ENCODE results near the gene HSD11B2.
A peak's percentile ranks its signal among the peaks of the same experiment; 100 is the strongest.
"Not testable (repeated sequence)": the region's sequence is repeated elsewhere in the genome, so short reads cannot be mapped to it uniquely, and the experiment has no call there.

The HSD11B2 gene

DNA sequence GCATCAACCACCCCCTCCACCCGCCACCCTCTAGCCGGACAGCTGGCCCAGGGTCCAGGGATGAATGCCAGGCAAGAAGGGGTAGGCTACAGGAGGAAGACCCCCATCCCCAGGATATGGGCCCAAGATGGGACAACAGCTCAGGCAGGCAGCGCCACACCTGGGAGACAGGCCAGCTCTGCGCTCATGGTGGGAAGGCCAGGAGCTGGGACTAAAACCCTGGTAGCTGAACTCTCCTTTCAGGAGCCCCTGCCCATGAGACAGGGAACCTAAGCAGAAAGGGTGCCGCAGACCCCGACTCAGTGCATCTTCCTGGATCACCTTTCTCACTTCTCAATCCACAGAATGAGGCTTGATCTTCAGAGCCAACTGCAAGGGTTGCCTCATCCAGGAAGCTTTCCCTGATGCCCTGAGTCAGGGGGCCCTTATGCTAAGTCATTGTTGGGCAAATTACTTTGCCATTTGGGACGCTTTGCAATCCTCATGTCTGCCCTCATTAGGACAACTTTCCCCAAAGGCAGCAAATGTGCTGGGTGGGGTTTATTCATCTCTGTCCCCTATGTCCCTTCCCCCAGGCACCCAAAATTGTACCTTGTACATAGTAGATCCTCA, 23.6 kb upstream of the HSD11B2 start:
- peaks cover 0 to 12% of the 10 kb centered on the region in 2 donors for H3K4me1 ChIP-seq (ENCODE audit: control insufficient read depth in 1 of 2, insufficient read depth in 2 of 2, low read length in 2 of 2)
- no peaks in the 10 kb centered on the region for H3K27me3 ChIP-seq (ENCODE audit: low read depth, low read length)
- H3K4me3 ChIP-seq (ENCODE audit: low read depth in 1 of 2, low read length in 2 of 2): no peak overlapping the region
- no peaks in the 10 kb centered on the region for H3K9me3 ChIP-seq (ENCODE audit: control insufficient read depth in 1 of 2, low read length in 2 of 2)
- peaks cover 0 to 4% of the 10 kb centered on the region in 2 donors for H3K36me3 ChIP-seq (ENCODE audit: control insufficient read depth in 1 of 2, insufficient read depth in 2 of 2, low read length in 2 of 2)
- peak overlapping the region; percentile 80 for H3K27ac ChIP-seq (ENCODE audit: low read length)

DNA sequence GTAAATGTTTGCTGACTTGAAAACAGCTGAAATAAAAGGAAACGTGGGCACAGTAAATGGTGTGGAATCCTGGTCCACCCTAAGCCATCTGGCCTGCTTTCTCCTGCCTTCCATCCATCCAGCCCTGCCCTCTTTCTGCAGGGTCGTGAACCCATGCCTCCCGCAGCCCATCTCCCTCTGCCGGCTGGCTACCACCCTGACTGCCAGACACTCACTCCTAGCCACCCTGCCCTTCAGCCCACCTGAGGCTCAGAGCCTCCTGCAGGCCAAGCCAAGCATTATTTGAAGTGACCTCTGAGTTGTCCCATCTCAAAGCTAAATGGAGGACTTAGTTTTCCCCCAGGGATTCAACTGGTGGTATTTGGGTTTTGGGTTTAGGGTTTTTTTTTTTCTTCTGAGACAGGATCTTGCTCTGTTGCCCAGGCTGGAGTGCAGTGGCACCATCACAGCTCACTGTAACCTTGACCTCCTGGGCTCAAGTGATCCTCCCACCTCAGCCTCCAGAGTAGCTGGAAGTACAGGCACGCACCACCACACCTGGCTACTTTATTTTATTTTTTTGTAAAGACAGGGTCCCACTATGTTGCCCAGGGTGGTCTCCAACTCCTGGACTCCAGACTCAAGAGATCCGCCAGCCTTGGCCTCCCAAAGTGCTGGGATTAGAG, 23.0 kb upstream of the HSD11B2 start:
- Histone ChIP-seq H3K4me3 (ENCODE audit: low read depth in 1 of 2, low read length in 2 of 2) (no peak overlapping the region), H3K4me1 (ENCODE audit: control insufficient read depth in 1 of 2, insufficient read depth in 2 of 2, low read length in 2 of 2) (peaks cover 0 to 12% of the 10 kb centered on the region in 2 donors), H3K27ac (ENCODE audit: low read length) (no peak overlapping the region), H3K9me3 (ENCODE audit: control insufficient read depth in 1 of 2, low read length in 2 of 2) (no peaks in the 10 kb centered on the region), H3K27me3 (ENCODE audit: low read depth, low read length) (no peaks in the 10 kb centered on the region), H3K36me3 (ENCODE audit: control insufficient read depth in 1 of 2, insufficient read depth in 2 of 2, low read length in 2 of 2) (peaks cover 0 to 4% of the 10 kb centered on the region in 2 donors)

DNA sequence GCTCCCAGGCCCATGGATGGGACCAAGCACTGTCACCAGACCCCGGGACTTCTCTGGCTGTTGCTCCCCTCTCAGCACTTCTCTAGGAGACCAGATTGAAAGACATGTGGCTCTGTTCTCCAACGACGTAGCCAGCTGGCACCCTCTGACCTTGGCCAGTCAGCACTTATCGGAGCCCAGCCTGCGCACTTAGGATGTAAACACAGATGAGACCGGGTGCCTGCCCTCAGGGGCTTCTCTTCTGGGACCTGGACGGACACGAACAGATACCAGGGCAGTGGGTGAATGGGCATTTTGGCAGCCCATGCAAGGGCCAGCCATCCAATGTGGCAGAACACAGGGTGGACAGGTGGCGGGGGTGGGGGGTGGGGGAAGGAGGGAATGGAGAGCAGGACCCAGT, 21.3 kb upstream of the HSD11B2 start:
- Histone ChIP-seq H3K4me3 (ENCODE audit: low read depth in 1 of 2, low read length in 2 of 2) (no peak overlapping the region), H3K36me3 (ENCODE audit: control insufficient read depth in 1 of 2, insufficient read depth in 2 of 2, low read length in 2 of 2) (peaks cover 0 to 4% of the 10 kb centered on the region in 2 donors), H3K27me3 (ENCODE audit: low read depth, low read length) (no peaks in the 10 kb centered on the region), H3K9me3 (ENCODE audit: control insufficient read depth in 1 of 2, low read length in 2 of 2) (no peaks in the 10 kb centered on the region), H3K4me1 (ENCODE audit: control insufficient read depth in 1 of 2, insufficient read depth in 2 of 2, low read length in 2 of 2) (peaks cover 0 to 12% of the 10 kb centered on the region in 2 donors), H3K27ac (ENCODE audit: low read length) (no peak overlapping the region)

DNA sequence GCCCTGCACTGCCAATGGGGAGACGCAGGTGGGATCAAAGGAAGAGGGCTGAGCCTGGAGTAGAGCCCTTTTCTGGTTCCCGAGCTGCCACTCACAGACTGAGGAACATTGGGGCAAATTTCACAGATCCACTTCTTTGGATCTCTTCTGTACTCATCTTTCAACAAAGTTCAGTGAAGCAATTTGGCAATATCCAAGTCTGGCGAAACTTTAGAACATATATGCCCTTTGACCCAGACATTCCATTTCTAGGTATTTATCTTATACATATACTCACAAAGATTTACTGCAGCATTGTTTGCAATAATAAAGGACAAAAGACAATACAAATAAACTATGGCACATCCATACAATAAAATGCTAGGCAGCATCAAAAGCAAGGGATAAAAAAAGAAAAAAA, 19.6 kb upstream of the HSD11B2 start:
- Histone ChIP-seq H3K36me3 (ENCODE audit: control insufficient read depth in 1 of 2, insufficient read depth in 2 of 2, low read length in 2 of 2) (peaks cover 0 to 4% of the 10 kb centered on the region in 2 donors), H3K4me3 (ENCODE audit: low read depth in 1 of 2, low read length in 2 of 2) (no peak overlapping the region), H3K27me3 (ENCODE audit: low read depth, low read length) (no peaks in the 10 kb centered on the region), H3K27ac (ENCODE audit: low read length) (no peak overlapping the region), H3K9me3 (ENCODE audit: control insufficient read depth in 1 of 2, low read length in 2 of 2) (no peaks in the 10 kb centered on the region), H3K4me1 (ENCODE audit: control insufficient read depth in 1 of 2, insufficient read depth in 2 of 2, low read length in 2 of 2) (peaks cover 0 to 14% of the 10 kb centered on the region in 2 donors)

DNA sequence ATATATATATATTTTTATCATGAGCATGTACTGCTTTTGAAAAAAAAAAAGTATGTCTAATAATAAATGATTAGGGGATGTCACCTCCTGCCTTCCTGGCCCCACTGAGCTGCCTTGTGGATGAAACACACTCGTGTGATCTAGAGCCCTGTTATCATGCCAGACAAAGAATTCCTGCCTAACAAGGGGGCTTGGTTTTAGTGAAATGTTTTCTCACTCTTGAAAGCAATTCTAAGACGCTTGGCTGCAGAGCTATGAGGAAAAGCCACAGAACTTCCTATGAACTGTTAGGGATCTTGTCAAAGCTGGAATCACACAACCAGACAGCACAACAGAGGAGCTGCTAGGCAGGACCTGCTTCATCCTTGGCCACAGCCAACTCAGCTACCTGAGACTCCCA, 18.6 kb upstream of the HSD11B2 start:
- H3K27me3 ChIP-seq (ENCODE audit: low read depth, low read length): no peaks in the 10 kb centered on the region
- no peak overlapping the region for H3K27ac ChIP-seq (ENCODE audit: low read length)
- H3K9me3 ChIP-seq (ENCODE audit: control insufficient read depth in 1 of 2, low read length in 2 of 2): no peaks in the 10 kb centered on the region
- H3K36me3 ChIP-seq (ENCODE audit: control insufficient read depth in 1 of 2, insufficient read depth in 2 of 2, low read length in 2 of 2): peaks cover 0 to 4% of the 10 kb centered on the region in 2 donors
- no peak overlapping the region for H3K4me3 ChIP-seq (ENCODE audit: low read depth in 1 of 2, low read length in 2 of 2)
- peaks cover 0 to 9% of the 10 kb centered on the region in 2 donors for H3K4me1 ChIP-seq (ENCODE audit: control insufficient read depth in 1 of 2, insufficient read depth in 2 of 2, low read length in 2 of 2)

DNA sequence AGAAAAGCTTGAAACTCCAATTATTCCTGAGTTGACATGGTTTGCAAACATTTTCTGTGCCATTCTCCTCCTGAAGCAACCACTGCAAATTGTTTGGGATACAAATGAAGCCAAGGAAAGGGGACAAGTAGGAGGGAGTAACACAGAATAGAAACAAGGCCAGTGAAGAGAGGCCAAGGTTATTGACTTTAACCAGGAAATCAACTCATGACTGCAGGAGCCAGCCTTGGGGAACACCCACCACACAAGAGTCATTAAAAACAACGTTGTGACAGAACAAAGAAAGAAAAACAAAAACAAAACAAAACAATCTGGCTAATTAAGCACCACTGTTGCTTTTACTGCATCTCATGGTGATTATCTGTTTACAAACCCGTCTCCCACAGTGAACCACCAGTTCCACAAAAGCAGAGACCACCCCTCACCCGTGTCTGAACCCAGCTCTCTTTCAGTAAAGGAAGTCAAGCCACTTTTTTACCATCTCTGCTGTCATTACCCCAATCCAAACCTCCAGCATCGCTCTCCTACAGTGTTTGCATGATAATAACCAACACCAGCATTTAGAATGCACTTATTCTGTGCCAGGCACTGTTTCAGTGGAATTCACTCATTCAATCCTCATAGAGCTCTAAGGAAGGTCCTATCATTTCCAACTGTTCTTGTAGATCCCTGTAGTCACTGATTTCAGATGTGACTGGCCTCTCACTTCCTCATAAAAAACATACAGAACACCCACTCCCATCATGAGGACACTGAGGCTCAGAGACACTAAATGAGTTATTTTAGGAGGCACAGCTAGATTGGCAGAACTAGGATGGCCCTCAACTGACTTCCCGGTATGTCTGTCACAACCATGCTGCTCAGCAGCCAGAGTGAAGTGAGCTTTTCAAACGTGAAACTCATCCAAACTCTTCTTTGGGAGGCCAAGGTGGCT, 16.7 kb upstream of the HSD11B2 start:
- H3K4me3 ChIP-seq (ENCODE audit: low read depth in 1 of 2, low read length in 2 of 2): no peak overlapping the region
- peaks cover 0 to 2% of the 10 kb centered on the region in 2 donors for H3K36me3 ChIP-seq (ENCODE audit: control insufficient read depth in 1 of 2, insufficient read depth in 2 of 2, low read length in 2 of 2)
- H3K27me3 ChIP-seq (ENCODE audit: low read depth, low read length): no peaks in the 10 kb centered on the region
- H3K4me1 ChIP-seq (ENCODE audit: control insufficient read depth in 1 of 2, insufficient read depth in 2 of 2, low read length in 2 of 2): peaks cover 0 to 9% of the 10 kb centered on the region in 2 donors
- H3K27ac ChIP-seq (ENCODE audit: low read length): no peak overlapping the region
- no peaks in the 10 kb centered on the region for H3K9me3 ChIP-seq (ENCODE audit: control insufficient read depth in 1 of 2, low read length in 2 of 2)

DNA sequence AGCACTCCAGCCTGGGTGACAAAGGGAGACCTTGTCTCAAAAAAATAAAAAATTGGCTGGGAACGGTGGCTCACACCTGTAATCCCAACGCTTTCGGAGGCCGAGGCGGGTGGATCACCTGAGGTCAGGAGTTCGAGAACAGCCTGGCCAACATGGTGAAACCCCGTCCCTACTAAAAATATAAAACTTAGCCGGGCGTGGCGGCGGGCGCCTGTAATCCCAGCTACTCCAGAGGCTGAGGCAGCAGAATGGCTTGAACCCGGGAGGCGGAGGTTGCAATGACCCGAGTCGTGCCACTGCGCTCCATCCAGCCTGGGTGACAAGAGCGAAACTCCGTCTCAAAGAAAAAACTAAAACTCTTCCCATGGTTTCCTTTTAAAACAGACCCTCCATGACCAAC, 15.5 kb upstream of the HSD11B2 start:
- not testable (repeated sequence) for H3K4me1 ChIP-seq (ENCODE audit: control insufficient read depth in 1 of 2, insufficient read depth in 2 of 2, low read length in 2 of 2); H3K9me3 ChIP-seq (ENCODE audit: control insufficient read depth in 1 of 2, low read length in 2 of 2); H3K36me3 ChIP-seq (ENCODE audit: control insufficient read depth in 1 of 2, insufficient read depth in 2 of 2, low read length in 2 of 2); H3K27me3 ChIP-seq (ENCODE audit: low read depth, low read length)
- Histone ChIP-seq H3K27ac (ENCODE audit: low read length) (peak overlapping the region; percentile 49), H3K4me3 (ENCODE audit: low read depth in 1 of 2, low read length in 2 of 2) (peak overlapping the region; percentile 67 to 71)

DNA sequence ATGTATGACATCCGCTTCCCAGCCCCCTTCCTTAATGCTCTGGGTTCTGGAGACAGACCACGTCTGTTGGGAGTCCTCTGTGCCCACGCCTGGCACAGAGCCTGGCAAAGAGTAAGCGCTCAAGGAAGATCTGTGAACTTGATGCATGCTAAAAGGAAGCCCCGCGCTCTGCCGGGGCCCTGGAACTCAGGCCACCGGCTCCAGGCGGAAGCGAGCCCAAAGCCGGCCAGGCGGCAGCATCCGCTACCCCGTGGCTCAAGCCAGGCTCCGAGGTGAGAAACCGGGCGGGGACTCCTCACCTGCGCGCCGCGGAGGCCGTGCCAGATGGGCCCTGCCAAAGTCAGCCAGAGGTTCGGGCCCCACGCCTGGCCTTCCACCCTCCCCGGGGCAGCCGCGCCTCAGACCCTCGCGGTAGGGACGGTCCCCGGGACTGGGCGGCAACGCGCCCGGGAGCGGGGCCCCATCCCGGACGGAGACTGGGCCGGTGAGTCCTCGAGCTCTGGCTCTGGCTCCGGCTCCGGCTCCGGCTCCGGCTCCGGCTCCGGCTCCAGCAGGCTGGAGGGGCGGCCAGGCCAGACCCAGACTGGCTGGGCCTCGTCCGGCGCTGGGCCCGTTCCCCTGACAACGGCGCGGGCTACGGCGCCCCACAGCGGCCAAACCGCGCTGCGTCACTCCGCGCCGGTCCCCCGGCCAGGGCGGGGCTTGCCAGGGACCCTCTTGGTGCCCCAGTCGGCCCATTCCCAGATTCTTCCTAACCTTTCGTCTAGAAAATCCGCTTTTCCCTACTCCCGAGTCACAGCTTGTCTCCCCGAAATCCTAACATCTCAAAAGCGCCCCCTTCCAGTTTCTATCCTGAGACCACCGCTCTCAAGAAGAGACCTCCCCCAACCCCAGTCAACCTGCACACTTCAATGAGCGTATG, 14.8 kb upstream of the HSD11B2 start, which contains the start of gene ZDHHC1:
ZDHHC1 (minus strand) TSS at position 606 of the 922 bp plus-strand sequence. CDS start 8,702 bp downstream, outside the sequence.
- H3K4me1 ChIP-seq (ENCODE audit: control insufficient read depth in 1 of 2, insufficient read depth in 2 of 2, low read length in 2 of 2): peaks cover 0 to 9% of the 10 kb centered on the region in 2 donors
- no peaks in the 10 kb centered on the region for H3K9me3 ChIP-seq (ENCODE audit: control insufficient read depth in 1 of 2, low read length in 2 of 2)
- H3K36me3 ChIP-seq (ENCODE audit: control insufficient read depth in 1 of 2, insufficient read depth in 2 of 2, low read length in 2 of 2): no peaks in the 10 kb centered on the region
- H3K4me3 ChIP-seq (ENCODE audit: low read depth in 1 of 2, low read length in 2 of 2): peak within 1 kb of the TSS; percentile 67 to 71
- no peaks in the 10 kb centered on the region for H3K27me3 ChIP-seq (ENCODE audit: low read depth, low read length)
- H3K27ac ChIP-seq (ENCODE audit: low read length): peak within 1 kb of the TSS; percentile 49

DNA sequence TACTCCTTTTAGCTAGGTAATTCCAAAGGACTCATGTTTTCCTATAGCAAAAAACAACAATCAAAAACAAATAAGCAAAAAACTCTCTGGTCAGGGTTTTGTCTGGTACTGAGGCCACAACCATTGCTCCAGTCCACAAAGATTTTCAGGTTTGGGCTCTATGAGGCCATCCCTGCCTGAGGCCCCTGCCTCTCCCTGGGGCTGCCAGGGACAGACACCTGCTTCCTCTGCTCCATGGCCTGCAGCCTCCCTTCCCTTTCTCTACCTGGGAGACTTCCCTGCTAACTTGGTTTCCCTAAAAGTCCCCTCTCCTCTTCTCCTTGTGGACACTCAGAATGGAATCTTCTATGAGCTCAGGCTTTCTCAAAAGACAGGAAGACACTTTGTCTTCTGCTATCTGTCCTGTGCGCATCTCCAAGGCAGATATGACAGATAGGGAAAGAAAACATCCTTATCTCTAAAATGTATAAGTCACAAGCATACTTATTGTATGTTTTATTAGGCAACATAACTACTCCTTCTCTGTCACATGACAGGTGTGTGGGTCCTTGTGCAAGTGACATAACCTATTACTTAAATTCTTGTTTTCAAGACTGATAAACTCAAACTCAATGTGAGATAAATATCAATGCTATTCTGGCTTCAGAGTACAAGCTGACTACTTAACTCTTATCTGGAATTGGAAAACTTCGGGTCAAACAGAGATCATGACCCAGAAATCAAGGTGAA, 13.4 kb upstream of the HSD11B2 start:
- Histone ChIP-seq H3K4me1 (ENCODE audit: control insufficient read depth in 1 of 2, insufficient read depth in 2 of 2, low read length in 2 of 2) (peaks cover 0 to 9% of the 10 kb centered on the region in 2 donors), H3K27me3 (ENCODE audit: low read depth, low read length) (no peaks in the 10 kb centered on the region), H3K27ac (ENCODE audit: low read length) (no peak overlapping the region), H3K9me3 (ENCODE audit: control insufficient read depth in 1 of 2, low read length in 2 of 2) (no peaks in the 10 kb centered on the region), H3K4me3 (ENCODE audit: low read depth in 1 of 2, low read length in 2 of 2) (no peak overlapping the region), H3K36me3 (ENCODE audit: control insufficient read depth in 1 of 2, insufficient read depth in 2 of 2, low read length in 2 of 2) (no peaks in the 10 kb centered on the region)

DNA sequence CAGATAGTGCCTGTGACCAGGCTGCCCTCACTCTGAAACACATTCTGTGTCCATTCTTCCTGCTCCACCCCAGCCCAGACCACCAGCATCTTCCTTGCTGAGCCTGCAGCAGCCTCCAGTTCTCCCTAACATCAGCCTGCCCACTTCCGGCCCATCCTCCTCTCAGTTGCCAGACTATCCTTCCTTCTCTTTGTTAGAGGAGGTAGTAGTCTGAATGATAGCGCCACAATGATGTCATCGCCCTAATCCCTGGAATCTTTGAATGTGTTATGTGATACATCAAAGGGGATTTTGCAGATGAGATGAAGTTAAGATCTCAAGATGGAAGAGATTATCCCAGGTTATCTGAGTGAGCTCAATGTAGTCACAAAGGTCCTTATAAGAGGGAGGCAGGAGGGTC, 11.4 kb upstream of the HSD11B2 start:
- Histone ChIP-seq H3K4me3 (ENCODE audit: low read depth in 1 of 2, low read length in 2 of 2) (no peak overlapping the region), H3K27me3 (ENCODE audit: low read depth, low read length) (no peaks in the 10 kb centered on the region), H3K9me3 (ENCODE audit: control insufficient read depth in 1 of 2, low read length in 2 of 2) (no peaks in the 10 kb centered on the region), H3K36me3 (ENCODE audit: control insufficient read depth in 1 of 2, insufficient read depth in 2 of 2, low read length in 2 of 2) (no peaks in the 10 kb centered on the region), H3K27ac (ENCODE audit: low read length) (no peak overlapping the region), H3K4me1 (ENCODE audit: control insufficient read depth in 1 of 2, insufficient read depth in 2 of 2, low read length in 2 of 2) (peaks cover 0 to 9% of the 10 kb centered on the region in 2 donors)

Measured in muscle layer of duodenum (tissue), 2 donors.